HG02840 (cell line): ENCODE results near the gene RELA.

ENCODE experiments used
- ATAC-seq: cut with Tn5 transposase; IDR thresholded peaks from one replicate; pipeline ENCODE4 v1.9.1; 2021; ENCODE audit warnings: mild to moderate bottlenecking, moderate library complexity, moderate number of reproducible peaks; ENCODE audit not compliant: unreplicated experiment, low FRiP score

RELA gene

DNA sequence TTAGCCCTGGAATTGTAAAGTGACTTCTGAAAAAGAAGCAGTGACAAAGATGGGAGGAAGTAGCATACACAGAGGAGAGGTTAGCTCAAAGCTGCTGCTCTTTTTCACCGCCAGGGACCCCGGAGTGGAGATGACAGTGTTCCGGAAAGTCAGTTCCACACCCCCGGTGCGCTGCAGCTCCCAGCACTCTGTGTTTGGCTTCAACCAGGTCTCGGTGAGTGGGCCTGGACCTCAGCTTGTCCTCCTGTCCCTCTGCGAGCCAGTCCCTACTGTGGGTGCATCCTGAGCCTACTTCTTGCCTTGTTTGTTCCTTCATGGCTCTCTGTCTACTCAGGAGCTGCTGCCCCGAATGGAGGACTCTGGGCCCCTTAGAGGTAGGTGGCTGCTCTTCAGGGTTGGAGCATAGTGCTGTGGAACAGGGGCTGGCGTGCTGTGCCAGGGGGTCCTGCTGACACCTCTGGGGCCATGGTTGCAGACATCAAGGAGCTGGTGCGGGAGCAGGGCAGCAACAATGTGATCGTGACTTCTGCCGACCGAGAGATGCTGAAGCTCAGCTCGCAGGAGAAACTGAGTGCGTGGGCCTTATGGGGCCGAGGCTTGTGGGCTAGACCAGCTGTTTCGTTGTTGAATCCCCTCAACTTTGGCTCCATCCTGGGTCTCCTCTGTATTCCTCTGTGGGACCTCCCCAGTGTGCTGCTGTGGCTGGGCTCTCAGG lies 45.4 kb downstream of the RELA start:
- no peak for ATAC-seq

DNA sequence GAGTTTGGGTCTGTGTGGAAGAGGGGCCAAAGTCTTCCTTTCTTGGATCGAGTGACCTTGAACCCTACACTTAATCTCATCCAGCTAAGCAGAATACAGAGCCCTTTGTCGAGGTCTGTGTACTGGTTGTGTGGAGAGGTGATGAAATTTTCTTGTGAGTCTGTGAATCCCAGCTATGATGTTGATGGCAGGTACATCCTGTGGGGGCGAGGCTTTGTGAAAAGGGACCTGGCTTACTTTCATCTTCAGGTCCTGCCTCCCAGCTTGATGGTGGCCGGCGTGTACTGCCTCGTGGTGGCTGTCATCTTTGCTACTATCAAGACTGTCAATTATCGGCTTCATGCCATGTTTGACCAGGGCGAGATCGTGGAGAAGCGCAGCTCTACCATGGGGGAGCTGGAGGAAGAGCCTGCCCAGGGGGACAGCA lies 46.1 kb downstream of the RELA start:
- ATAC-seq, result no peak

DNA sequence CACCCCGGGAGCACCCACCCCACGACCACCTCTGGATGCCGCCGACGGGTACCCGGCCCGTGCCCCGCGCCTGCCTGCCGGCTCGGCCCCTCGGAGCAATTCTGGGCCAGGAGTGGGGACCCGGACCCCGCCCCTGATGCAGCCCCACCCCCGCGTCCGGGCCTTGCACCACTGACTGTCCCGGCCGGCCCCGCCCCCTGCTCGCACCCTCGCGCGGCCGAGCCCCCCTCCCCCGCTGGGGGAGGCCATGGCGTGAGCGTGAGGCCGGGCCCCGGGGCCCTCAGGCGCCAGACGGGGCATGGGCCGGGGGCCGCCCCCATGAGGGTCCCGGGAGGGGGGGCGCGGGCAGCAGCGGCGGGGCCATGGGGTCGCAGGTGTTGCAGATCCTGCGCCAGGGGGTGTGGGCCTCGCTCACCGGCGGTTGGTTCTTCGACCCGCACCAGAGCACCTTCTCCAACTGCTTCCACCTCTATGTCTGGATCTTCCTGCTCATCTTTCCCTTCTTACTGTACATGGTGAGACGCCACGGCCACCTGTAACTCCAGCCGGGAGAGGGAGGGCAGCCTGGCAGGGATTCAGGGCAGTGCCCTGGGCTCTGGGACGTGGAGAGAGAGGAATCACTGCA lies 46.7 kb downstream of the RELA start:
- no peak for ATAC-seq

DNA sequence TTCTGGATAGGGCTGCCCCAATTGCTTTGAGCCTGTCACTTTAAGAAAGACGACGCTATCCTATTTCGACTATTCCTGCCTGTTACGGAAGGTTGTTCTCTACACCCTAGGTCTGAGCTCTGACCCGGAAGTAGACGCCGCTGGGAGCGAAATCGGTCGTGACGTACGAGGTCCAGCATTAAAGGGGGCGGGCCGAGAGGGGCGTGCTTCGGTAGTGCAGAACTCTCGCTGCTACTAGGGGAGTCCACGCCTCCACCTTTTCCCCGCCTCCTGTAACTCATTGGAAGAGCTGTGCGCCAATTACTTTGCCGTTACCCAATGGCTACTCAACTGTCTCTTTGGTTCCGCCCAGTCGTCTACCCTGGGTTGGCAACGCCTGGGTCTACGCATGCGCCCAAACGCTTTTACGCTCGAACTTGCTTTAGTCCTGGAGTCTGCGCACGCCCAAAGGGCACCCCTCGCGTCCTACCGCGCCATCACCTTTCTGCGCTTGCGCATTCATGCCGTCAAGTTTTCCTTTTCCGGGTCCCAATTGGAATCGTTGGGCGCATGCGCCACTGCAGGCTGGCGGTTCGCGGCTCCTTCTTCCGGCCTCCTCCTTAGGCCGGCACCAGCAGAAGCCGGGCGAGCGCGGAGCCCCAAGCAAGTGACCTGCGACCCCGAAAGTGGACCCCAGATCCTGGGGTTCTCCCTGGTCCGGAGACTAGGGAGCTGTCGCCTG lies 47.3 kb downstream of the RELA start, which contains the start of gene PCNX3:
TSS of gene PCNX3 (plus strand) at position 548 of the 721 bp plus-strand sequence. CDS start 536 bp downstream, outside the sequence.
- ATAC-seq, result peak; percentile 76

DNA sequence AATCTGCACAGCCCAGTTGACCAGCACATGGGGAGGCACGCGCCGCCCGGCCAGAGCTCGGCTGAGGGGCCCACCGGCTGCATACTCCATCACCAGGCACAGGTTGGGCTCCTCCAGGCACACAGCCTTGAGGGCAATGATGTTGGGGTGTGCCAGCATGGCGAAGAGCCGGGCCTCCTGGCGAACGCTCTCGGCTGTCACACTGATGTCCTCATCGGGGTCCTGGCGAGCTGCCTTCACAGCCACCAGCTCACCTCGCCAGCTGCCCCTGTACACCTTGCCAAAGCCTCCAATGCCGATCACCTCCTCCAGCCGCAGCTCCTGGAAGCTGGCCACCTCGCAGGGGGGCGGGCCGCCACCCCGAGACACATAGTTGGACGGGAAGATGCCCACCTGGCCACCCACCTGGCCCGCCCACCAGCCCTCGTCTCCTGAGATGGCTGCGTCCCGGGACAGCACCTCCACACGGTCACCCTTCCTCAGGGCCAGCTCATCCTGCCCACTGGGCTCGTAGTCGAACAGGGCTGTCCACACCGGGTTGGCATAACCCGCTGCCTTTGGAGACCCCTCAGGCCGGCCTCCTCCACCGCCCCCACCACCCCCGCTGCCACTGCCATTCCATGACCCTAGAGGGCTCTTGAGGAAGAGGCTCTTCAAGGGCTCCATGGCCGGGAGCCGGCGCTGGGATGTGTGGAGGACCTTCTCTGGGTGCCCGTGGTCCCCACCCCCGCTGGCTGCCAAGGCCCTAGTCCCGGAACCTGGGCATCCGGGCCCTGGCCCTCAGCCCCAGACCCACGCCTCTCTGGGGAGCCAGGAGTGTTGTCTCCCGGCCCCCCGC lies 49.4 kb downstream of the RELA start:
- no peak for ATAC-seq

DNA sequence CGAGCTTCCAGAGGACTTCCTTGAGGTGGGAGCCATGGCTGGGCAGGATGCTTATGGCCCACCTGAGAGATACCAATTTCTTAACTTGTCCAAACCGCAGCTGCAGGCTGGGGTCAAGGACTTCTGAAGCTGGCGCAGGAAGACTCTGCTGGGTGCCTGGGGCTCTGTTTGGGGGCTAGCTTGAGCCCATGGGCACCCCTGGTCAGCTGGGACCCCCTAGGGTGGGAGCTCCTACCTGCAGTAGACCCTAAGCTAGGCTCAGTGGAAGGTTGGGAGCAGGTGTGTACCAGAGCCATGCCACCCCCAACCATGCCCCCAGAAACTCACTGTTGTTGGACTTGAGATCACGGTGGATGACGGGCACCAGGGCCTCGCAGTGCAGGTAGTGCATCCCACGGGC lies 50.0 kb downstream of the RELA start:
- ATAC-seq, result no peak

DNA sequence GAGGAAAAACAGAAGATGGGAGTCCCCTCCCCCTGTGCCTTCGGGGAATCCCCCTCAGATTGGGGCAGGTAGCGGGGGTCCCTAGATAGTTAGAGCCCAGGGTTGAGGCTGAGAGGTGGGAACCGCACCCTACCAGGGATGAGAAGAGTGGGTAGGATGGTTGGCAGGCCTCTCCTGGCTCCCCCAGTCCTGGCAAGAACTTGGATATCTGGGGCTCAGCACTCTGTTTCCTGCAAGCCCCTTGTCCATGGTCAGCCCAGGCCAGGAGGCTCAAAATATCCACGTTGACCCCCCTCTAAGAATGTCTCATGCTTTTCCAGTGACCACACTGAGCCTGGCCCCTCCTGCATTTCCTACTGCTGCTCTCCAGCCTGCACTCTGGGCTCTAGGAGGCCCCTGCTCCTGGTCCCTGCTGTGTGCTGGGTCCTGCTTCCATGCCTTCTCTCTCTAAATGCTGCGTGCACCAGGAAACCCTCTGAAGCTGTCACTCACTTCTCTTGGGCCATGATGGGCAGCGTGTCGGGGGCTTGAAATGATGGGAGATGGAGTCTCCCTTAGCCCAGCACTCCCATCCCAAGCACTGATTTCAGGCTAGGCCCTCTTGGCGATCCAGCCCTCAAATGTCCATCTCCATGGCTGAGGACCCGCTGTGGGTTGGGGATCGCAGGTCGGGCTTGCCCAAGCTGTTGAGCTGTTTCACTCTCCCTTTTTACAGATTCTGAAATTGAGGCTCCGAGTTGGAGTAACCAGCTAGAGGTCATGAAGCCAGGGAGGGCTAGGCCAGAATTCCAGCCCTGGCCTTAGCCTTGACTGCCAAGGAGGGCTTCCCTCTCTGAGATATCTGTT lies 50.7 kb downstream of the RELA start:
- no peak for ATAC-seq

DNA sequence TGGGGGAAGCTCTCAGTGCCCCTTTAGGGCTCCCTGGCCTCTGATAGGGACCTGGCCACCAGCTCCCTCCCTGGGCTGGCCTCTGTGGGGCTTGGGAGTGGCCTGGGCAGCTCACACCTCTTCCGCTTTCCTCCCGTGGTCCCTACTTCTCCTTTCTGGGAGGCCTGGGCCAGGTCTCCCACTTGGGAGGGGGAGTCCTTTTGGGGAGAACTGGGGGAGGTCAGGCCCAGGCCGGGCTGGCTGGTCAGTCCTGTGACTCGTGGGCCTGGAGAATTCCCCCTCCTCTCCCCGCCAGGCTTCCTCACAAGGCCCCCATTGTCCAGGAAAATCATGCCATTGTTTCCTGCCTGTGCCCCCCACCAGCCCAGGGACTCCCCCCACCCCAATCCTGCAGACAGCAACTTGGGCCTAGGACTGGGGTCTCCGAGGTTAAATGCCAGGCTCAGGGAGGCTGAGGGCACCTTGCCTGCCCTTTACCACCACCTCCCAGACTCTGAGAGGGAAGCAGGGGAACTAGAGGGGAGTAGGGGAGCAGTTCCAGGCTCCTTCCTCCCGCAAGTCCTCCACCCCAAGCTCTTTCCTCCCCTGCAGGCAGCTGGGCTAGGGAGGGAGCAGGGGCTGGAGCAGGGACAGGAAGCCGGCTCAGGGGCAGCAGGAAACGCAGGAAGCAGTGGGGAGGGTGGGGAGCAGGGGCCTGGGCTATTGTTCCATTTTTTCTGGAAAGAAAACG lies 51.5 kb downstream of the RELA start:
- no peak for ATAC-seq

DNA sequence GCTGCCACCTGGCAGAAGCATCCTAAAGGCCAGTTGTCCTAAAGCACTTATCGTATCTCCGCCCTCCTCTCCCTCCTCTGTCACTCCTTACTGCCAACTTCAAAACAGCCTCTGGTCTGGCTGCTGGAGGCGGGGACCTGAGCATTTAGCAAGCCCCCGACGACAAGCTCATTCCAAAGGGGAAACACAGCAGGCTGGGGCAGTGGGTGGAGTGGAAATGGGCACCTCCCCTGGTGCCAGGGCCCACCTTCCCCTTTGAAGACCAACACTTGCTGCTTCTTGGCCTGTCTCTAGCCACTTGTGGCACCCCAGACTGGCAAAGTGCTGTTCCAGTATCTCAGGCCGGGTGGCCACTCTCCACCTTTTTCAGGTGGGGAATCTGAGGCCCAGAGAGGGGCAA lies 52.3 kb downstream of the RELA start:
- ATAC-seq, result no peak

DNA sequence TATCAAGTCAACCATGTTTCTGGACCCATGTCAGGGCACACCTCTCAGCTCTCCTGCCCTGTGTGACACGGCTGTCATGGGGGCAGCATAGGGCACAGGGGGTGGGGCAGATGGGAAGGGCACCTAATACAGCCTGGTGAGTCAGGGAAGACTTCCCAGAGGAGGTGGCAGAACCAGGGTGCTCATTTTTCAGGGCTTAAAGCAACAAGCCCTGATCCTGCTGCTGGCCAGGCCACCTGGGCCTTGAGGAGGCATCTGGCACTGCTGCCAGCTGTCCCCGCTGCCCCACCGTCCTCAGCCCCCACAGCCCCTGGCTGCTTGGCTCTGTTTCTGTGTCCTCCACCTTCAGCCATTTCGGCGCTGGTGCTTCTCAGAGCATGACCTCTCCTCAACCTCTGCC lies 53.1 kb downstream of the RELA start:
- no peak for ATAC-seq

DNA sequence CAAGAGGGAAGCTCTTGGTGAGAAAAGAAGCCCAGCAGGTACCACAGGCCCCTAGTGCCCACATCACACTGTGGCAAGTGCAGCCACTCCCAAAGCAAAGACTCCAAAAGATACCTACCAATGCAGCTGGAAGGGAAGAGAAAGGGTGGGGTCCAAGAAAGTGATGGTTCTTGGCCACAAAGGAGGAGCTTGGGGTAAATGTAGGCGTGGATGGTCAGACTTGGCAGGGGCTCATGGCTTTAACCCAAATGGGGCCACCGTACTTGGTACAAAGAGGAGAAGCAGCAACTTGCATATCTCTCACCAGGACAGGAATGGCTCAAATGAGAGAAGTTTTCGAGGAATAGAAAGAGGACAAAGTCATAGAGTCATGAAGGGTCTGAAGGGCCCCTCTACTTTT lies 53.5 kb downstream of the RELA start:
- ATAC-seq, result no peak

DNA sequence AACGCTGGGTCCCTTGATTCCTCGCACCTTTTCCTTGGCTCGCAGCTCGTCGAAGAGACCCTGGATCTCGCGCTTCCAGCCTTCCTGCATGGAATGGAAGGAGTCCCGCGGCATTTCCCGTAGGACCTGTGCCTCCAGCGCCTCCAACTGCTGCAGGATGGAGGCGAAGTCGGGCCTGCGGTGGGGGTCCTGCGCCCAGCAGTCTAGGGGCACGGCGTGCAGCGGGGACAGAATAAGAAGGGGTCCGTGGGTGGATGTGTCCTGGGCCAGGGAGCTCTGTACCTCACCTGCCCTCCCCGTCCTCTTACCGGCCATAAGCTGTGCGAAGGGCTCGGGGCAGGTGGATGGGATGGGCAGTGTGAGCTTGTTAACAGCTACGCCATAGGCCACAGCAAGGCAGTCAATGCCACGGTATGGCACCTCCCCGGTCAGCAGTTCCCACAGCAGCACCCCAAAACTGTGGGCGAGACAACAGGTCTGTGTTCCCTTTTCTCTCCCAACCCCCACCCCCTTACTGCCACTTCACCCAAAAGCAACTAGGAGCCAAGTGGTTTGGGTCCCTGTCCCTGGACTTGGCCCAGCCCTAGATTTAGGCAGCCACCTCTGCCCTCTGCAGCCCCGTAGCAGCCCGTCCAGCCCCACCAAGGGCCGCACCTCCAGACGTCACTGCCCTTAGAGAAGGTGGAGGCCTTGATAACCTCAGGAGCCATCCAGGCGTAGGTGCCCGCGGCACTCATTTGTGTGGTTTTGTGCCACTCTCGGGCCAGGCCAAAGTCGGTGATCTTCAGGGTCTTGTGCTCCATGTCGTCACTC lies 54.9 kb downstream of the RELA start:
- ATAC-seq, result no peak

DNA sequence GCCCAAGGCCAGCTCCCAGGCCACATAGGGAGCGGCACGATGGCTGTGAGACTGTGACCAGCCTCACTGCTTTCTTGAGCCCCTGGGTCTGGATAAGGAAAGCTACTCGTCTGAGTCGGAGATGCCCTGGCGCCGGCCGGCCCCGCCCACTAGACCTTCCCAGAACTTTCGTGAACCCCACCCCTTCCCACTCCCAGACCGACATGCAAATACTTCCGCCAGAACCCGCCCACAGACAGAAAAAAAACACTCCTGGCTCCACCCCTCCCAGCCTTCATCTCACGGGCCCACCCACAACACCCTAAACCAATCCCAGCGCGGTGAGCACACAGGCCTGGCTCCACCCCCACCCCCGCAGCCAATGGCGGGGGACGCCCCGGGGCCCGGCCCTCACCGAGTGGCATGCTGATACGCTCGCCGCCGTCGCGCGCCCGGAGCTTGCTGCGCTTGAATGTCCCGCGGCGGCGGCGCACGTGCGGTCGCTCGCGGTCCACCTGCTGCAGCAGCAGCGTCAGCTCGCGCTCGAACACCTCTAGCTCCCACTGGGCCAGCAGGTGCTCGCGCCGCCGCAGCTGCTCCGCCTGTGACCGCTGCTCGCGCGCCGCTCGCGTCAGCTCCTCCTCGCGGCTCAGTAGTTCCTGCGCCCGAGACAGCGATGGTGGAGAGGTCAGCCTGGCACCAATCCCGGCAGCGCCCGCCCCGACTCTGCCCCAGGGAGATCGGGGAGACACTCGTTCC lies 55.7 kb downstream of the RELA start:
- ATAC-seq, result no peak

DNA sequence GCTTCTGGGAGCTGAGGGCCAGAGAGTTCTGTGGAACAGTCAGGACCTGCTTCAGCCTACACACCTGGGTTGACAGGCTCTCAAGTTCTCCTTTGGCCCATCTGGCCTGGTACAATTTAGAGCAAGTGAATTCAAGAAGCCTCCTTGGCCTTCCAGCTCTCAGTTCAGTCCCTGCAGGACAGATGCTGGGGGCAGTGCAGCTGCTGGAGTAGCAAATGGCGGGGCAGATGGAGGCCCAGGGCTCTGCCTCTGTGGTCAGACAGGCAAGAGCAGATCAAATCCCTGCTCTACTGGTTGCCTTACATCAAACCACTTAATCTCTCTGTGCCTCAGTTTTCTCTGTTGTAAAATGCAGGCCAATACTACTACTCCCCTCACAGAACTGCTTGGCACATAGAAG lies 58.5 kb downstream of the RELA start:
- no peak for ATAC-seq
